DND-41 (cell line): ENCODE data around the gene KRTAP10-5.

Experiments used
- ATAC-seq: fragments of 200-7000 bp; cut with Tn5 transposase; 3 replicates; pipeline ENCODE4 v1.9.1; 2021; ENCODE audit warnings: low read depth; ENCODE audit not compliant: insufficient read depth
- DNase-seq: peaks from one replicate; pipeline ENCODE4 v3.0.0-alpha.2; 2020
- H2AFZ ChIP-seq: 2 replicates; pipeline ENCODE4 v1.6.0; 2012; ENCODE audit warnings: low read depth, low read length
- H3K27ac ChIP-seq: 2 replicates; pipeline ENCODE4 v1.5.1; 2012; ENCODE audit warnings: low read length, inconsistent platforms
- H3K27me3 ChIP-seq: fragments of 200-600 bp; sonication (generic); 2 replicates; pipeline ENCODE4 v1.6.0; 2012; ENCODE audit warnings: low read length, mild to moderate bottlenecking, inconsistent platforms; ENCODE audit not compliant: insufficient read depth, poor library complexity
- H3K36me3 ChIP-seq: 2 replicates; pipeline ENCODE4 v1.5.1; 2012; ENCODE audit warnings: low read length, inconsistent platforms; ENCODE audit not compliant: insufficient read depth
- H3K4me1 ChIP-seq: 2 replicates; pipeline ENCODE4 v1.5.1; 2012; ENCODE audit warnings: mild to moderate bottlenecking, low read length; ENCODE audit not compliant: insufficient read depth
- H3K4me2 ChIP-seq: 2 replicates; pipeline ENCODE4 v1.6.0; 2012; ENCODE audit warnings: mild to moderate bottlenecking, moderate library complexity, low read length, inconsistent platforms; ENCODE audit not compliant: insufficient read depth
- H3K4me3 ChIP-seq, 2 experiments: fragments of 200-600 bp in 1 of 2; shearing (Covaris generic) in 1 of 2; 2 replicates each; pipeline ENCODE4 v1.5.1; 2012 to 2016; ENCODE audit warnings: inconsistent platforms in 2 of 2, low read length in 2 of 2, mild to moderate bottlenecking in 2 of 2, low read depth in 1 of 2, moderate library complexity in 1 of 2
- H3K79me2 ChIP-seq: 2 replicates; pipeline ENCODE4 v1.6.0; 2012; ENCODE audit warnings: low read length, inconsistent platforms; ENCODE audit not compliant: insufficient read depth
- H3K9ac ChIP-seq: 2 replicates; pipeline ENCODE4 v1.6.0; 2012; ENCODE audit warnings: low read depth, mild to moderate bottlenecking, inconsistent platforms, low read length, moderate library complexity
- H3K9me3 ChIP-seq: 2 replicates; pipeline ENCODE4 v1.5.1; 2012; ENCODE audit warnings: low read length, moderate library complexity, mild to moderate bottlenecking, inconsistent platforms; ENCODE audit not compliant: insufficient read depth, severe bottlenecking
- H4K20me1 ChIP-seq: 2 replicates; pipeline ENCODE4 v1.6.0; 2012; ENCODE audit warnings: low read length; ENCODE audit not compliant: insufficient read depth
- CTCF ChIP-seq: IDR thresholded peaks from 2 replicates; pipeline ENCODE4 v1.5.1; 2012; ENCODE audit warnings: borderline replicate concordance, low read length, moderate library complexity, mild to moderate bottlenecking; ENCODE audit not compliant: poor library complexity, severe bottlenecking; ENCODE audit errors: extremely low read depth
- EZH2 ChIP-seq: IDR thresholded peaks from 3 replicates; pipeline ENCODE4 v1.6.1; 2012; ENCODE audit warnings: borderline replicate concordance, low read depth, mild to moderate bottlenecking, moderate library complexity, low read length, inconsistent platforms; ENCODE audit not compliant: severe bottlenecking

Gene KRTAP10-5

GRCh38 chr21:44617071-44617501 lies 36.7 kb upstream of the KRTAP10-5 start:
- TF ChIP-seq CTCF (no peak), EZH2 (no peak)
- Histone ChIP-seq H4K20me1 (no peaks in the 10 kb centered on the region), H2AFZ (no peak overlapping the region), H3K9ac (no peak overlapping the region), H3K79me2 (no peaks in the 10 kb centered on the region), H3K36me3 (no peaks in the 10 kb centered on the region), H3K4me3 (no peak overlapping the region), H3K27ac (no peak overlapping the region), H3K4me2 (no peak overlapping the region), H3K27me3 (no peaks in the 10 kb centered on the region), H3K9me3 (peaks cover 15% of the 10 kb centered on the region), H3K4me1 (no peaks in the 10 kb centered on the region)
- no peak for ATAC-seq
- no peak for DNase-seq

- no peak overlapping the region for H2AFZ ChIP-seq
- H3K27ac ChIP-seq = no peak overlapping the region
- H4K20me1 ChIP-seq = no peaks in the 10 kb centered on the region
- no peak overlapping the region for H3K4me3 ChIP-seq
- no peaks in the 10 kb centered on the region for H3K79me2 ChIP-seq
- TF ChIP-seq CTCF (no peak), EZH2 (no peak)
- H3K9ac ChIP-seq = no peak overlapping the region
- no peak overlapping the region for H3K4me2 ChIP-seq
- peaks cover 19% of the 10 kb centered on the region for H3K9me3 ChIP-seq
- H3K36me3 ChIP-seq = no peaks in the 10 kb centered on the region
- DNase-seq (no peak), ATAC-seq (no peak)
- H3K27me3 ChIP-seq = no peaks in the 10 kb centered on the region
- H3K4me1 ChIP-seq = no peaks in the 10 kb centered on the region
Measured at GRCh38 chr21:44616591-44616926, 36.2 kb upstream of the KRTAP10-5 start.

- Histone ChIP-seq H2AFZ (no peak overlapping the region), H4K20me1 (no peaks in the 10 kb centered on the region), H3K4me1 (no peaks in the 10 kb centered on the region), H3K79me2 (no peaks in the 10 kb centered on the region), H3K36me3 (no peaks in the 10 kb centered on the region), H3K9ac (no peak overlapping the region), H3K4me3 (no peak overlapping the region), H3K4me2 (no peak overlapping the region), H3K9me3 (peaks cover 24% of the 10 kb centered on the region), H3K27ac (no peak overlapping the region), H3K27me3 (no peaks in the 10 kb centered on the region)
- DNase-seq = no peak
- no peak for ATAC-seq
- TF ChIP-seq EZH2 (no peak), CTCF (no peak)
Measured at GRCh38 chr21:44615911-44616590, 35.6 kb upstream of the KRTAP10-5 start.
